Measurements from ENCODE around the gene VWDE. TPM values are rescaled to one million over a fixed set of nuclear protein-coding genes. Genes with fewer than 3 reads are reported as not detected.

Gene VWDE
- polyA plus RNA-seq, 1 donor from 2014 or later = 0.27 TPM

DNA sequence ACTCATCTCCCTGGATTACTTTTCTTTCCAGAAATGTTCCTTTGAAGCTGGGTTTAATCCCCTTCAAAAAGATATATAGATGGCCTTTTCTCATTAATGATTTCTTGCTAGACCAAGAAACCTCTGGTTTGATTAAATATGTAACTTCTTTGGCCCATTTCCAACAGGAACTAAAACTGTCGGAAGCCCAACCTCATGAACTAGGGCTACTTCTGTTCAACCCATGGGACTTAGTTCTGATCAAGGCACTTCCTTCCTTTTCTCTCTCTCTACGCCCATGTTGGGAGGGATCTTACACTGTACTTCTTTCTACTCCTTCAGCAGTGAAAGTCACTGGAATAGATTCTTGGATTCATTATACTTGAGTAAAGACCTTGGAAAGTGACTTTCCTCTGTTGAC lies 109.0 kb downstream of the VWDE start:
- no peak overlapping the region for H3K9ac ChIP-seq (ENCODE audit: low read length)
- H3K27ac ChIP-seq (ENCODE audit: low read length) = no peak overlapping the region
- no peak overlapping the region for H3K4me2 ChIP-seq (ENCODE audit: low read length)
- H3K36me3 ChIP-seq (ENCODE audit: insufficient read depth, low read length) = no peaks in the 10 kb centered on the region
- H3K79me2 ChIP-seq (replicated peaks; ENCODE audit: insufficient read depth, low read length) = no peaks in the 10 kb centered on the region
- no peak for TF ChIP-seq TAF1 (IDR thresholded peaks at IDR 0.05; ENCODE audit: low read depth)
- TF ChIP-seq MXI1 (conservative IDR thresholded peaks at IDR 0.05; ENCODE audit: poor library complexity, severe bottlenecking) = no peak
- TF ChIP-seq, protein P1, sequence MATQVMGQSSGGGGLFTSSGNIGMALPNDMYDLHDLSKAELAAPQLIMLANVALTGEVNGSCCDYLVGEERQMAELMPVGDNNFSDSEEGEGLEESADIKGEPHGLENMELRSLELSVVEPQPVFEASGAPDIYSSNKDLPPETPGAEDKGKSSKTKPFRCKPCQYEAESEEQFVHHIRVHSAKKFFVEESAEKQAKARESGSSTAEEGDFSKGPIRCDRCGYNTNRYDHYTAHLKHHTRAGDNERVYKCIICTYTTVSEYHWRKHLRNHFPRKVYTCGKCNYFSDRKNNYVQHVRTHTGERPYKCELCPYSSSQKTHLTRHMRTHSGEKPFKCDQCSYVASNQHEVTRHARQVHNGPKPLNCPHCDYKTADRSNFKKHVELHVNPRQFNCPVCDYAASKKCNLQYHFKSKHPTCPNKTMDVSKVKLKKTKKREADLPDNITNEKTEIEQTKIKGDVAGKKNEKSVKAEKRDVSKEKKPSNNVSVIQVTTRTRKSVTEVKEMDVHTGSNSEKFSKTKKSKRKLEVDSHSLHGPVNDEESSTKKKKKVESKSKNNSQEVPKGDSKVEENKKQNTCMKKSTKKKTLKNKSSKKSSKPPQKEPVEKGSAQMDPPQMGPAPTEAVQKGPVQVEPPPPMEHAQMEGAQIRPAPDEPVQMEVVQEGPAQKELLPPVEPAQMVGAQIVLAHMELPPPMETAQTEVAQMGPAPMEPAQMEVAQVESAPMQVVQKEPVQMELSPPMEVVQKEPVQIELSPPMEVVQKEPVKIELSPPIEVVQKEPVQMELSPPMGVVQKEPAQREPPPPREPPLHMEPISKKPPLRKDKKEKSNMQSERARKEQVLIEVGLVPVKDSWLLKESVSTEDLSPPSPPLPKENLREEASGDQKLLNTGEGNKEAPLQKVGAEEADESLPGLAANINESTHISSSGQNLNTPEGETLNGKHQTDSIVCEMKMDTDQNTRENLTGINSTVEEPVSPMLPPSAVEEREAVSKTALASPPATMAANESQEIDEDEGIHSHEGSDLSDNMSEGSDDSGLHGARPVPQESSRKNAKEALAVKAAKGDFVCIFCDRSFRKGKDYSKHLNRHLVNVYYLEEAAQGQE (IDR thresholded peaks at IDR 0.05; ENCODE audit: borderline replicate concordance) = no peak
- TF ChIP-seq RAD21 (conservative IDR thresholded peaks at IDR 0.05) = no peak
- no peak for TF ChIP-seq EZH2 (IDR thresholded peaks at IDR 0.05; ENCODE audit: borderline replicate concordance, insufficient read depth, low read length, poor library complexity, severe bottlenecking)
- TF ChIP-seq, protein P2, sequence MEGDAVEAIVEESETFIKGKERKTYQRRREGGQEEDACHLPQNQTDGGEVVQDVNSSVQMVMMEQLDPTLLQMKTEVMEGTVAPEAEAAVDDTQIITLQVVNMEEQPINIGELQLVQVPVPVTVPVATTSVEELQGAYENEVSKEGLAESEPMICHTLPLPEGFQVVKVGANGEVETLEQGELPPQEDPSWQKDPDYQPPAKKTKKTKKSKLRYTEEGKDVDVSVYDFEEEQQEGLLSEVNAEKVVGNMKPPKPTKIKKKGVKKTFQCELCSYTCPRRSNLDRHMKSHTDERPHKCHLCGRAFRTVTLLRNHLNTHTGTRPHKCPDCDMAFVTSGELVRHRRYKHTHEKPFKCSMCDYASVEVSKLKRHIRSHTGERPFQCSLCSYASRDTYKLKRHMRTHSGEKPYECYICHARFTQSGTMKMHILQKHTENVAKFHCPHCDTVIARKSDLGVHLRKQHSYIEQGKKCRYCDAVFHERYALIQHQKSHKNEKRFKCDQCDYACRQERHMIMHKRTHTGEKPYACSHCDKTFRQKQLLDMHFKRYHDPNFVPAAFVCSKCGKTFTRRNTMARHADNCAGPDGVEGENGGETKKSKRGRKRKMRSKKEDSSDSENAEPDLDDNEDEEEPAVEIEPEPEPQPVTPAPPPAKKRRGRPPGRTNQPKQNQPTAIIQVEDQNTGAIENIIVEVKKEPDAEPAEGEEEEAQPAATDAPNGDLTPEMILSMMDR (IDR thresholded peaks at IDR 0.05; ENCODE audit: poor library complexity, severe bottlenecking) = no peak
- H3K27me3 ChIP-seq (ENCODE audit: insufficient read depth, low read depth, low read length) = no peaks in the 10 kb centered on the region
- no peaks in the 10 kb centered on the region for H3K9me2 ChIP-seq (ENCODE audit: insufficient read depth, low read length)
- no peak overlapping the region for H3K4me3 ChIP-seq (ENCODE audit: low read length)
- H4K20me1 ChIP-seq (ENCODE audit: insufficient read depth) = no peaks in the 10 kb centered on the region
- no peaks in the 10 kb centered on the region for H3F3A ChIP-seq (ENCODE audit: insufficient read depth, low read length, poor library complexity, severe bottlenecking)
- no peak overlapping the region for H2AFZ ChIP-seq (ENCODE audit: low read depth, low read length)
- no peaks in the 10 kb centered on the region for H3K9me3 ChIP-seq (ENCODE audit: low read length)

GRCh38 chr7:12291870-12292269 lies 111.8 kb downstream of the VWDE start:
- Histone ChIP-seq H3K27me3 (ENCODE audit: insufficient read depth, low read depth, low read length) (no peaks in the 10 kb centered on the region), H3K9me3 (ENCODE audit: low read length) (no peaks in the 10 kb centered on the region), H3K27ac (ENCODE audit: low read length) (no peak overlapping the region), H3F3A (ENCODE audit: insufficient read depth, low read length, poor library complexity, severe bottlenecking) (no peaks in the 10 kb centered on the region), H4K20me1 (ENCODE audit: insufficient read depth) (no peaks in the 10 kb centered on the region), H3K9me2 (ENCODE audit: insufficient read depth, low read length) (no peaks in the 10 kb centered on the region), H2AFZ (ENCODE audit: low read depth, low read length) (no peak overlapping the region), H3K79me2 (replicated peaks; ENCODE audit: insufficient read depth, low read length) (no peaks in the 10 kb centered on the region), H3K4me2 (ENCODE audit: low read length) (no peak overlapping the region), H3K9ac (ENCODE audit: low read length) (no peak overlapping the region), H3K36me3 (ENCODE audit: insufficient read depth, low read length) (no peaks in the 10 kb centered on the region), H3K4me3 (ENCODE audit: low read length) (no peak overlapping the region)
- TF ChIP-seq TAF1 (IDR thresholded peaks at IDR 0.05; ENCODE audit: low read depth) (no peak), RAD21 (conservative IDR thresholded peaks at IDR 0.05) (no peak), MXI1 (conservative IDR thresholded peaks at IDR 0.05; ENCODE audit: poor library complexity, severe bottlenecking) (no peak)

- Histone ChIP-seq H3K27me3 (ENCODE audit: insufficient read depth, low read depth, low read length) (no peaks in the 10 kb centered on the region), H3K4me2 (ENCODE audit: low read length) (no peak overlapping the region), H3K27ac (ENCODE audit: low read length) (no peak overlapping the region), H3K79me2 (replicated peaks; ENCODE audit: insufficient read depth, low read length) (no peaks in the 10 kb centered on the region), H3K9me2 (ENCODE audit: insufficient read depth, low read length) (no peaks in the 10 kb centered on the region), H3K4me3 (ENCODE audit: low read length) (no peak overlapping the region), H3K36me3 (ENCODE audit: insufficient read depth, low read length) (no peaks in the 10 kb centered on the region), H2AFZ (ENCODE audit: low read depth, low read length) (no peak overlapping the region), H3F3A (ENCODE audit: insufficient read depth, low read length, poor library complexity, severe bottlenecking) (no peaks in the 10 kb centered on the region), H4K20me1 (ENCODE audit: insufficient read depth) (no peaks in the 10 kb centered on the region), H3K9me3 (ENCODE audit: low read length) (no peaks in the 10 kb centered on the region), H3K9ac (ENCODE audit: low read length) (no peak overlapping the region)
- TF ChIP-seq, protein P1 (IDR thresholded peaks at IDR 0.05; ENCODE audit: borderline replicate concordance) = no peak
Measured at GRCh38 chr7:12290761-12291160, 112.9 kb downstream of the VWDE start.

All from neural cell (in vitro differentiated cells).